Stomach (tissue), 4 donors: ENCODE data around the gene DDX25.

Source experiments
- EP300 ChIP-seq: sonication (generic); formaldehyde crosslinking; IDR thresholded peaks from one replicate; pipeline ENCODE4 v1.6.1; 2017; ENCODE audit warnings: antibody characterized with exemption
- POLR2A ChIP-seq, 4 donors: fragments of 450-650 bp; IDR thresholded peaks; one replicate each; pipeline ENCODE4 v1.6.1; 2016; ENCODE audit warnings: antibody characterized with exemption in 4 of 4, control low read depth in 2 of 4, mild to moderate bottlenecking in 1 of 4, moderate library complexity in 1 of 4
- POLR2AphosphoS5 ChIP-seq, 3 donors: sonication (generic); formaldehyde crosslinking; IDR thresholded peaks; one replicate each; pipeline ENCODE4 v1.6.1; 2016; ENCODE audit warnings: antibody characterized with exemption in 3 of 3
- TF ChIP-seq, protein P1 (sequence below), 7 experiments: fragments of 450-650 bp in 4 of 7; fragments of 200-600 bp in 3 of 7; sonication (generic) in 3 of 7; IDR thresholded peaks; one replicate each; pipeline ENCODE4 v1.5.1; 2016 to 2019; ENCODE audit warnings: antibody characterized with exemption in 7 of 7, control low read depth in 2 of 7, mild to moderate bottlenecking in 1 of 7

DNA sequence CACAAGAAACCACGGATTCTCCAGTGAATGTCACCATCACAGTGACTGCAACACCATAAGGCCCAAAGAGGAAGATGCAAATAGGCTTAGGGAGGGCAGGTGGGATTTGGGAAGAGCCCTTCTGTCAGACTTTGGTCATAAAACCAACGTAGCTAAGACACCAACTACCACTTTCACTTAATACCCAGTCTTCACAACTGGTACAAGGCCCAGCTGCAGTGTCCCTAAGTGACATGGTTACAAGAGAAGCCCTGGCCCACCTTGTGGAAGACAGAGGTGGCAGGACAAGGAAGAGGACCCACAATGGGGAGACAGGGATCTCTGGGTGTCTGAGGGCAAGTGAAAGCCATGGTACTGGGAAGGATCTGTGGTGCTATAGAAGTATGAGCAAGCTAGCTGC, 51.5 kb downstream of the DDX25 start:
- TF ChIP-seq, protein P1, sequence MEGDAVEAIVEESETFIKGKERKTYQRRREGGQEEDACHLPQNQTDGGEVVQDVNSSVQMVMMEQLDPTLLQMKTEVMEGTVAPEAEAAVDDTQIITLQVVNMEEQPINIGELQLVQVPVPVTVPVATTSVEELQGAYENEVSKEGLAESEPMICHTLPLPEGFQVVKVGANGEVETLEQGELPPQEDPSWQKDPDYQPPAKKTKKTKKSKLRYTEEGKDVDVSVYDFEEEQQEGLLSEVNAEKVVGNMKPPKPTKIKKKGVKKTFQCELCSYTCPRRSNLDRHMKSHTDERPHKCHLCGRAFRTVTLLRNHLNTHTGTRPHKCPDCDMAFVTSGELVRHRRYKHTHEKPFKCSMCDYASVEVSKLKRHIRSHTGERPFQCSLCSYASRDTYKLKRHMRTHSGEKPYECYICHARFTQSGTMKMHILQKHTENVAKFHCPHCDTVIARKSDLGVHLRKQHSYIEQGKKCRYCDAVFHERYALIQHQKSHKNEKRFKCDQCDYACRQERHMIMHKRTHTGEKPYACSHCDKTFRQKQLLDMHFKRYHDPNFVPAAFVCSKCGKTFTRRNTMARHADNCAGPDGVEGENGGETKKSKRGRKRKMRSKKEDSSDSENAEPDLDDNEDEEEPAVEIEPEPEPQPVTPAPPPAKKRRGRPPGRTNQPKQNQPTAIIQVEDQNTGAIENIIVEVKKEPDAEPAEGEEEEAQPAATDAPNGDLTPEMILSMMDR (IDR thresholded peaks at IDR 0.05), result no peak
- TF ChIP-seq POLR2AphosphoS5 (IDR thresholded peaks at IDR 0.05) (no peak), POLR2A (IDR thresholded peaks at IDR 0.05) (no peak), EP300 (no peak)
